HG03439 (cell line): ENCODE measurements around the gene CECR2.
"Not testable (repeated sequence)": the region's sequence is repeated elsewhere in the genome, so short reads cannot be mapped to it uniquely, and the experiment has no call there.

ENCODE experiments used
- ATAC-seq: cut with Tn5 transposase; IDR thresholded peaks from one replicate; pipeline ENCODE4 v1.9.1; 2021; ENCODE audit warnings: mild to moderate bottlenecking, moderate library complexity; ENCODE audit not compliant: unreplicated experiment

Gene CECR2

GRCh38 chr22:17562906-17563870 lies 193.9 kb downstream of the CECR2 start, which contains the start of gene SLC25A18:
Gene SLC25A18 (plus strand): TSS chr22:17563498. CDS start chr22:17579945, 16,447 bp downstream.
- no peak for ATAC-seq

DNA sequence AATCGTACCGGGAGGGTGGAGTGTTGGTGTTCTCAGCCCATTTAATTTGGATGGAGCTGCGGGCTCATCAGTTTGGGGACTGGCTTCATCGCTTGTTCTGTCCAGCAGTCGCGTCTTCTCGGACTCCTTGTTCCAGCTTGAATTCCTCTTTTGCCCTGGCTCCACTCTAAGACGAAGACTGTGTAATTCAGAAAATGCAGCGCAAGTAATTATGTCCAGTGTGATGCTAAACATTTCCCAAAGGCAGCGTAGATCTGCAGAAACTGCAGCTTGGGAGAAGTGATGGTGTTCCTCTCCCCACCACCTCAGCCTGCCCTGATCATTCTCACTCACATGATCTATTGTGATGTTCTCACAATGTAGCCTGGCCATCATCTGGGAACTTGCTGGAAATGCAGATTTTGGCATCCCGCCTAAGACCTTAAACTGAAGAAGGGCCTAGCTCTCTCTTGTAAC lies 194.7 kb downstream of the CECR2 start:
- no peak for ATAC-seq

- not testable (repeated sequence) for ATAC-seq
These were observed 196.9 kb downstream of the CECR2 start for GRCh38 chr22:17566016-17566687.

GRCh38 chr22:17566776-17567175 lies 197.5 kb downstream of the CECR2 start:
- ATAC-seq: no peak

DNA sequence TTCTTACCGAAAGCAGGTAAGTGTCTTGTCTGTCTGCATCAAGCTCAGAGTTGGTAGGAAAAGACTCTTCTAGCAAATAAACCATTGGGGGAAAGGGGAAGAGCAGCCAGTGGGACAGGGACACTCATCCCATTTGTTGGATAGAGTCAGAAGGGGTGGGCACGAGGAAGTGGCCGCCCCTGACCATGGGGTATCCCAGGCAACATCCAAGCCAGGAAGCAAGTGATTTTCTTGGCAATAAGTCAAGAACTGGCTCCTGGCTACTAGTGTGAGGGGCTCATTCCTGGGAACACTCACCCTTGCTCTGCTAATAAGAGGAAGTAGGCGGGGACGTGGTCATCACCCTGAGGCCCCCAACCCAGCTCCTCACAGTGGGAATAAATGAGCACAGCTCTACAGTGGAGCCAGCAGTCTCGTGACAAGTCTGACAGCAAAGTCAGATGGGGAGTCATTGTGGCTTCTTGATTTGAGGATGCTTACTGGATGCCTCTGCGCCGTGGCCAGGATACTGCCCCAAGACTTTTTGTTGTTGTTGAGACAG lies 200.8 kb downstream of the CECR2 start:
- ATAC-seq: no peak

GRCh38 chr22:17570851-17571631 lies 201.8 kb downstream of the CECR2 start:
- ATAC-seq: no peak

GRCh38 chr22:17575151-17575550 lies 205.9 kb downstream of the CECR2 start:
- ATAC-seq: no peak

DNA sequence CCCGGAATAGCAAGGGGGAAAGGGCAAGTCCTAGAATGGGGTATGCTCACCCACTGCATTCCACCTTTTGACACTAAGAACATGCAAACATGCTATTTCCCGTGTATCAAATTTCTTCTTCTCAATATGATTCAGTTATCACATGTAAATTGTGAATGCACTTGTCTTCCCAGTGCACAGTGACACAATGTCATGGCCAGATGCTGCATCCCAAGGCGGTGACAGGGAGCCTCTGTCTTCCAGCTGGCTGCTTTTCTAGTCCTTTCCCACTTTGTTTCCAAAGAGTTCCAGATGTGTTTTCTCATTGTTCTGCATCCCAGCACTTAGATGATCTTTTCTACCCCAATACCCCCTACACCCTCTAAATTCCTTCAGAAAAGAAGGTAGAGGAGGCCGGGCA lies 206.4 kb downstream of the CECR2 start:
- ATAC-seq: no peak

DNA sequence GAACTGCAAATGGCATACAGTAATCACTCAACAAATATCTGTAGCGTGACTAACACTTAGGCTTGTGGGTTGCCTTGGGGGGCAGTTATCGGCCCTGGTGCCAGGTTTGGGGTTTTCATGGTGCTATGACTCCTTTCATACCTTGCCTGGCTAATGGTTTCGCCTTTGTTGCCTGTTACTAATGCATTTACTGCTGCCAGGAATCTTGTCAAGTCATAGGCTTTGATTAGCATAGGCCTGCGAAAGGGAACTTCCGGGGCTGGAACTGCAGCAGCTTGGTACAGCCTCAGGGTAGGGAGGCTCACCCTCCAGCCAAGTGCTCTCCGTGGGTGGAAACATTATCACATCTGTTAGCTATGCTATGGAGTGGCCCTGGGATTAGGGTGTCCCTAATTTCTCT lies 207.2 kb downstream of the CECR2 start:
- ATAC-seq: no peak

- ATAC-seq: no peak
These were observed 209.0 kb downstream of the CECR2 start for GRCh38 chr22:17578136-17578754.

DNA sequence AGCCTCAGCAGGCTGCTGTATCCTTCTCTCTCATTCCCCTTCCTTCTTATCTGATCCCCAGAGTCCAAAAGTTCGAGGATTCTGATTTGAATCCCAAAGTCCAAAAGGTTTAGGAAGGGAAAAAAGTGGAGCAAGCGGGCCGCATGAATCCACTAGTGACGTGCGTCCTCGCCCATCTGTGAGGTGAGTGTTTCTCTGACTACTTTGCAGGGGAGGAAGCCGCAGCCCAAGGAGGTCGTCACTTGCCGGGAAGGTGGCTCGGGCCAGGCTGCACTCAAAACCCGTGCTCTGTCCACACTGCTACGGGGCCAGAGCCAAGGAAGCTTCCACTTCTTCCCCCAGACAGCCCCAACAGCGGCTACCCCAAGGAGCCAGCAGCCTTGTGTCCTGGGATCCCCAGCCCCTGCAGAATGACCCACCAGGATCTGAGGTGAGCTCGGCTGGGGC lies 210.3 kb downstream of the CECR2 start:
- ATAC-seq: no peak

DNA sequence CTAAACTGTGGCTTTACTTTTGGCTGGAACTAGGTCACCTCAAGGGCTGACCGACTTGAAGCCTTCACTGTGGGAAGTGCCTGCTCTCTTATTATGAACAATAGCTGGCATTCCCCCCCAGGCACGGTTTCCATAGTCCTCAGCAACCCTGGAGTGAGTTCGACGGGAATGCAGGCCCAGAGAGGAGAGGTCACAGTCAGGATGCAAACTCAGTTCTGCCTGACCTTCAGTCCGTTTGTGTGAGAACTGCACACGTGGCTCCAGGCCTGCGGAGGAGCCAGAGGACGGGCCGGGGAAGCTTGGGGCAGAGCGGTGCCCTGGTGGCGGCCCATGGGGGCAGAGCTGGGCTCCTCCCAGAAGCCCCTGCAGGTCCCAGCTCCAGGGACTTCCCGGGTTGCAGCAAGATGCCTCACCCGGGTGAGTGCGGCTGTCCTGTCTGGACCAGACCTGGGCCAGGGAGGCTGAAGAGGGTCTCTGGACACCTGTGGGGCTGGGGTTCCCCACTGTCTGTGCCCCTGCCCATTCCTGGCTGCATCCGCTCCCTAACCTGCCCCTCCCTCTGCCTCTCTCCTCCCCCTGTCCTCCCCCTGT lies 211.3 kb downstream of the CECR2 start:
- ATAC-seq: no peak

DNA sequence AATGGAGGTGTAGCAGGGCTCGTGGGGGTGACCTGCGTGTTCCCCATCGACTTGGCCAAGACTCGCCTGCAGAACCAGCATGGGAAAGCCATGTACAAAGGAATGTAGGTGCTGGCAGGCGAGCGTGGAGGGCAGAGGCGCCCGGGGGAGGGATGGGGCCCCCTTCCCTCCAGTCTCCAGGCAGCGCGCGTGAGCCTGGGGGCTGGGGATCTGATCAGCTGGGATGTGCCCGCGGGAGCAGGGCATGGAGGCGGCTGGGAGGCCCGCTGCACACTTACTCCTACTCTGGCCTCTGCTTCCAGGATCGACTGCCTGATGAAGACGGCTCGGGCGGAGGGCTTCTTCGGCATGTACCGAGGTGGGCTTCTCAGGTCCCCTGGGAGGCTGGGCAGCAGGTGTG lies 211.8 kb downstream of the CECR2 start:
- no peak for ATAC-seq

DNA sequence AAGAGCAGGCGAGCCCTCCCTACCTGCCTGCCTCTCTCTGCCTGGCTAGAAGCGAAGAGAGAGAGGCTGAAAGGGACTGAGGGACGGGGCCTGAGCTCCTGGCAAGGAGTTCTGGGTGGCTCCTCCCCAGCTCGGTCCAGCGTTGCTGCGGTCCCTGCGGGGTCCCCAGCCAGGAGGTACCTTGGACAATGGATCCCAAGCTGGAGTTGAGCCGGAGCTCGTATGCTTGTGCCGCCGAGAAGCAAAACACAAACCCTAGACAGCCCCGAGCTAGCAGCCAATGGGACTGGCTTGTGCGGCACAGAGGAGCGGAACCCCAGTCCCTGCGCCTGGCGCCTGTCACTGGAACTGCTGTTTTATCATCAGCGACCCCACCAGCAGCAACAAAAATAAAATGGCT lies 212.4 kb downstream of the CECR2 start:
- ATAC-seq: no peak

DNA sequence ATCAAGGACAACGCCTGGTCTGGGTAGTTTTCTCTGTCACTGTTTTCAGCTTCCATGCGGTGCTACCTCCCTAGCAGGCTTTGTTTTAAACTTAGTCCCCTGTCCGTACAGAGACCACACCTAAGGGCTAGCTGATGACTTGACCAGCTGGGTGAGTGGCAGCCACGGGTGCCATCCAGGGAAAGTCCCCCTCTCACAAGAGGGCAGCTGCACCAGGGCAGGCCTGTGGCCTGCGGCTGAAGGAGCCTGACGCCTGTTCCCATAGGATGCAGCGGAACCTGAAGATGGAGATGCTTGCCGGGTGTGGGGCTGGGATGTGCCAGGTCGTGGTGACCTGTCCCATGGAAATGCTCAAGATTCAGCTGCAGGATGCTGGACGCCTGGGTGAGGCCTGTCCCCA lies 213.9 kb downstream of the CECR2 start:
- ATAC-seq: no peak

GRCh38 chr22:17586831-17587440 lies 217.7 kb downstream of the CECR2 start:
- no peak for ATAC-seq

DNA sequence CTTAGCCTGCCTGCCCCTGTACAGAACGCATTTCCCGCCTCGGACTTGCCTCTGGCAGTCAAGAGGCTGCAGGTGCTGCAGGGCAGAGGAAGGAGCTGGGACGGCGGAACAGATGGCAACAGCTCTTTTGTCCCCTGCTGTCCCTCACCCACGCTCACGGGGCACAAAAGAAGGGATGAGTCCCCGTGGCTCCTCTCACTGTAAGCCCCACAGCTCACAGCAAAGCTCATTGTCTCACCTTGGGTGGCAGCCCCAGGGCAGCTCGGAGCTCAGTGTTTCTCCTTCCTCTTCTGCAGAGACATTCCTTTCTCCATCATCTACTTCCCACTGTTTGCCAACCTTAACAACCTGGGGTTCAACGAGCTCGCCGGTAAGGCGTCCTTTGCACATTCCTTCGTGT lies 218.4 kb downstream of the CECR2 start:
- ATAC-seq: no peak

GRCh38 chr22:17588606-17589005 lies 219.3 kb downstream of the CECR2 start:
- ATAC-seq: no peak

DNA sequence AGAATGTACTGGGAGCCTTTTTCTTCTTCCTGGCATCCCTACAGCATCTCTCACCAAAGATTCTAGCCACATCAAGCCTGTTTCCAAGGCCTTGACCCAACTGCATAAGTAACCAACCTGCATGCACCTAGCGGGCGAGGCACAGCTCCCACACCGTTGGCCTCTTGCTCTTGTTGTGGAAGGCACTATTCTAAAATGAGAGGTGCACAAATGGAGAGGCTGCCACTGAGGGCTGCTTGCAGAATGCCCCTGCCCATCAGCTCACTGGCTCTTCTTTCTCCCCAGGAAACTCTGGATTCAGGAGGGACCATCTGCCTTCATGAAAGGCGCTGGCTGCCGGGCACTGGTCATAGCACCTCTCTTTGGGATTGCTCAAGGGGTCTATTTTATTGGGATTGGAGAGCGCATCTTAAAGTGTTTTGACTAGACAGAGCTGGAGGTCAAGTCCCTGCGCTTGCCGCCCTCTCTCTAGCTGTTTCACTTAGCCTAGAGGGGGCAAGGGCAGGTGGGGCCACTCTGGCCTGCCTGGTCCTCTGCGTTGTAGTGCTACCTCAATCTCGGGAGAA lies 220.6 kb downstream of the CECR2 start:
- ATAC-seq: no peak
